Gastroesophageal sphincter (tissue), 4 donors: ENCODE results near the gene HEY2. TPM values are rescaled to one million over a fixed set of nuclear protein-coding genes. Genes with fewer than 3 reads are reported as not detected.

Source experiments
- ATAC-seq: fragments of 150-250 bp; one replicate; pipeline ENCODE4 v1.9.1; 2016; ENCODE audit warnings: mild to moderate bottlenecking, moderate library complexity
- H3K27ac ChIP-seq, 4 donors: fragments of 200-600 bp; sonication (generic) in 3 of 4; 1 replicate in 3 of 4; 2 replicates in 1 of 4; pipeline ENCODE4 v1.5.1; 2016 to 2019
- H3K27me3 ChIP-seq: fragments of 200-600 bp; sonication (generic); one replicate; pipeline ENCODE4 v1.5.1; 2019
- H3K36me3 ChIP-seq, 2 donors: fragments of 200-600 bp; sonication (generic); one replicate each; pipeline ENCODE4 v1.5.1; 2019; ENCODE audit warnings: control low read depth in 1 of 2
- H3K4me1 ChIP-seq, 3 donors: fragments of 200-600 bp; sonication (generic); 1 replicate in 2 of 3; 2 replicates in 1 of 3; pipeline ENCODE4 v1.5.1; 2016 to 2019; ENCODE audit warnings: control low read depth in 2 of 3
- H3K4me3 ChIP-seq, 2 donors: fragments of 200-600 bp; sonication (generic); one replicate each; pipeline ENCODE4 v1.5.1; 2019; ENCODE audit warnings: mild to moderate bottlenecking in 1 of 2, moderate library complexity in 1 of 2
- H3K9me3 ChIP-seq, 3 donors: fragments of 200-600 bp; sonication (generic); one replicate each; pipeline ENCODE4 v1.5.1; 2017 to 2019; ENCODE audit warnings: control low read depth in 2 of 3
- CTCF ChIP-seq, 4 experiments: fragments of 200-600 bp in 2 of 4; fragments of 450-650 bp in 2 of 4; sonication (generic) in 1 of 4; IDR thresholded peaks; one replicate each; pipeline ENCODE4 v1.5.1; 2017 to 2019; ENCODE audit warnings: antibody characterized with exemption in 4 of 4, mild to moderate bottlenecking in 2 of 4, moderate library complexity in 2 of 4
- EP300 ChIP-seq: sonication (generic); formaldehyde crosslinking; IDR thresholded peaks from one replicate; pipeline ENCODE4 v1.6.1; 2017; ENCODE audit warnings: antibody characterized with exemption, mild to moderate bottlenecking
- POLR2A ChIP-seq, 2 donors: fragments of 450-650 bp; IDR thresholded peaks; one replicate each; pipeline ENCODE4 v1.6.1; 2017; ENCODE audit warnings: antibody characterized with exemption in 2 of 2, mild to moderate bottlenecking in 2 of 2, moderate library complexity in 1 of 2
- POLR2AphosphoS5 ChIP-seq: sonication (generic); formaldehyde crosslinking; IDR thresholded peaks from one replicate; pipeline ENCODE4 v1.6.1; 2017; ENCODE audit warnings: antibody characterized with exemption
- WGBS, 2 donors: methylation state at CpG; one replicate each; pipeline ENCODE4 v1.1.5; 2018; ENCODE audit warnings: low coverage in 1 of 2; 5-methylcytosine and 5-hydroxymethylcytosine counted together
- total RNA-seq, 4 donors: library from RNA; depleted of rRNA; stranded (reverse); fragments of >200 nt; gene quantifications; one replicate each; pipeline ENCODE4 v1.1.0, GENCODE V29; 2016

The HEY2 gene
- total RNA-seq, 4 donors from 2014 or later = 1.1 to 2.3 (median 2.1) TPM

- H3K4me3 ChIP-seq = no peak overlapping the region
- H3K27ac ChIP-seq = no peak overlapping the region
- ATAC-seq = no peak
- TF ChIP-seq POLR2A (IDR thresholded peaks at IDR 0.05) = no peak
- no peak for TF ChIP-seq CTCF (IDR thresholded peaks at IDR 0.05)
- no peak for TF ChIP-seq POLR2AphosphoS5
- TF ChIP-seq EP300 = no peak
- H3K36me3 ChIP-seq = no peaks in the 10 kb centered on the region
- H3K27me3 ChIP-seq = peaks cover 24% of the 10 kb centered on the region
- no peaks in the 10 kb centered on the region for H3K9me3 ChIP-seq
- H3K4me1 ChIP-seq = peaks cover 0 to 9% (median 4%) of the 10 kb centered on the region in 3 donors
- WGBS, 2 donors = 65 to 79% methylated on average over 2 to 5 of the region's 5 CpGs
These were observed 6.8 kb upstream of the HEY2 start for GRCh38 chr6:125742464-125743120.

GRCh38 chr6:125743604-125744003, 5.8 kb upstream of the HEY2 start:
- Histone ChIP-seq H3K27me3 (peaks cover 34% of the 10 kb centered on the region), H3K4me3 (no peak overlapping the region), H3K4me1 (peaks cover 0 to 19% (median 4%) of the 10 kb centered on the region in 3 donors), H3K9me3 (no peaks in the 10 kb centered on the region), H3K36me3 (no peaks in the 10 kb centered on the region), H3K27ac (no peak overlapping the region)
- ATAC-seq = no peak
- WGBS, 2 donors = 72 to 82% methylated on average over 2 of the region's 2 CpGs
- TF ChIP-seq EP300 = no peak
- no peak for TF ChIP-seq POLR2A (IDR thresholded peaks at IDR 0.05)
- no peak for TF ChIP-seq POLR2AphosphoS5
- no peak for TF ChIP-seq CTCF (IDR thresholded peaks at IDR 0.05)

- H3K9me3 ChIP-seq = no peaks in the 10 kb centered on the region
- 65 to 89% methylated on average over 6 of the region's 6 CpGs for WGBS, 2 donors
- peaks cover 50% of the 10 kb centered on the region for H3K27me3 ChIP-seq
- no peak for ATAC-seq
- TF ChIP-seq POLR2A (IDR thresholded peaks at IDR 0.05) (no peak), CTCF (IDR thresholded peaks at IDR 0.05) (no peak), EP300 (no peak), POLR2AphosphoS5 (no peak)
- H3K4me1 ChIP-seq = peaks cover 0 to 33% (median 7%) of the 10 kb centered on the region in 3 donors
- peak overlapping the region in 3 of 4 donors; percentile 9 to 94 (median 27) for H3K27ac ChIP-seq
- H3K36me3 ChIP-seq = no peaks in the 10 kb centered on the region
- H3K4me3 ChIP-seq = no peak overlapping the region
These were observed 4.0 kb upstream of the HEY2 start for GRCh38 chr6:125745281-125746018.

- Histone ChIP-seq H3K4me1 (peaks cover 0 to 38% (median 7%) of the 10 kb centered on the region in 3 donors), H3K4me3 (peak overlapping the region in 1 of 2 donors; percentile 72), H3K27me3 (peaks cover 56% of the 10 kb centered on the region), H3K9me3 (no peaks in the 10 kb centered on the region), H3K27ac (peak overlapping the region in 3 of 4 donors; percentile 67 to 94 (median 85)), H3K36me3 (no peaks in the 10 kb centered on the region)
- 54 to 75% methylated on average over 5 of the region's 5 CpGs for WGBS, 2 donors
- no peak for TF ChIP-seq EP300
- TF ChIP-seq CTCF (IDR thresholded peaks at IDR 0.05) = no peak
- no peak for TF ChIP-seq POLR2AphosphoS5
- no peak for TF ChIP-seq POLR2A (IDR thresholded peaks at IDR 0.05)
- no peak for ATAC-seq
These were observed 3.4 kb upstream of the HEY2 start for GRCh38 chr6:125746019-125746414.
